Measurements from ENCODE around the gene SHB. TPM values are rescaled to one million over a fixed set of nuclear protein-coding genes. Genes with fewer than 3 reads are reported as not detected.
A peak's percentile ranks its signal among the peaks of the same experiment; 100 is the strongest.
"Not testable (repeated sequence)": the region's sequence is repeated elsewhere in the genome, so short reads cannot be mapped to it uniquely, and the experiment has no call there.

SHB gene
- total RNA-seq, 1 donor from 2014 or later = 54.5 TPM

DNA sequence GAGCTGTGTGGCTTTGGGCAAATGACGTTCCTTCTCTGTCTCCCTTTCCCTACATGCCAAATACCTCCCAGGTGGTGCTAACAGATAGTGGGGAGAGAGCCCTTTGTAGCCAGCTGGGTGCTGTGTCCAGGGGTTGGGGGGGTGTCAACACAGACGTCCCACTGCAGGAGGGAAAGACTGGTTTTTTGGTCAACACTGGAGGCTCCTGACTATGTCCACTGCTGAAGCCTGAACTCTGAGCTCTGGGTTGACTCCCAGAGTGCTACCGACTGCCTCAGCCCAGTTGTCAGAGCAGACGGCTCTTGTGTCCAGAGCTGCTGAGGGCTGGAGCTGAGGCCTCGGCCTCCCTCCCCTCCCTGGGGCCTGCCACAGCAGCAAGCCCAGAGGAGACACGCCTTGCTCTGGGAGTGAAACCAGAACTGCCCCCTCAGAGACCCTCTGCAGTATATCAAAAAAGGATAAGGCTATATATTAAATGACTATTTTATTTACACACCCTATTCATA is 150.3 kb downstream of the SHB start:
- no peak for DNase-seq (ENCODE audit: low spot score)

DNA sequence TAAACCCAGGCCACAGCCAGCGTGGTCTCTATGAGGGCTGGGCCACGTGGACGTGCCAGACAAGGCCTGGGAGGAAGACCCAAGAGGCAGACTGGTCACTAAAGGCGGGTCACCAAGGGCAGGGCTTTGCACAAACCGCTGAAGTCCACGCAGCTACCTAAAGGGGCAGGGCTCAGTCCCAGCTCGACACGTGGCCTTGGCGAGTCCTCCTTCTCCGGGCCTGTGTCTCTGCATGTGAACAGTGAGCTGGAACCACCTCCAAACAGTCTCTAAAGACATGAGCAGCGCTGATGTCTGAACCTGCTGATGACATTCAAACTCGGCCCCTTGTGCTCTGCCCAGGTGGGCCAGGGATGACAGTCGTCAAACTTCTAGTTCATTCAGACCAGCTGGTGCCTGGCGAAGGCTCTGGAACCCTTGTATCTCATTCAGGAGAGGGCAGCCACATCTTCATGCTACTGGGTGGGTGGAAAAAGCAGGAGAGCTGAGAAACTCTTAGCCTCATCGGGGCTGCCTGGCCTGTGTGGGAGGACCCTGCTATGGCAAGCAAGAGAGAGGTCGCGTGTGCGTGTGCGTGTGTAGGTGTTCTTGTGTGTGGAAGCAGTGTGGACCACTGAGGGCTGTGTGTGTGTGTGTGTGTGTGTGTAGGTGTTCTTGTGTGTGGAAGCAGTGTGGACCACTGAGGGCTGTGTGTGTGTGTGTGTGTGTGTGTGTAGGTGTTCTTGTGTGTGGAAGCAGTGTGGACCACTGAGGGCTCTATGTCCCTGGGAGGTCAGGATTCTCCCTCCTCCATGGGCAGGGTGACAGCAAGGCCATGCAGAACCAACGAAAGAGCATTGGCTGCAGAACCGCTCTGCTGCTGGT is 151.0 kb downstream of the SHB start:
- no peak for DNase-seq (ENCODE audit: low spot score)

DNA sequence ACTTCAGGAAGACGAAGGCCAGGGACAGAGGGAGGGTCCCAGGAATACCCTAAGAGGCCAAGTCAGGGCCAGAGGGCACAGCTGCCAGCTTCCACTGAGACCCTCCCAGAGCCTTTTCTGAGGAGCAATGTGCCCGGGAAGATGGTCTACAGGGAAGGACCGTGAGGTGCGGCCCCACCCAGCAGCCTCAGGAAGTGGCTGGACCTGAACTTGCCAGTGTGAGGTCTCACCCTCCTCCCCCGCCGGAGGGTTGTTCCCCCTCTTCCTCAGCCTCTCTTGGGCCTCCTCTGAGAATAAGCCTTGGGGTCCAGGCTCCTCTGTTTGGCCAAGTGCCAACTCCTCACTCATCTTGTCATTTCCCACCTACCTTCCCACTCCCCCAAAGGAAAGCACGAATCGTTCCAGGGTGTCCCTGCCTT is 151.7 kb downstream of the SHB start:
- no peak for DNase-seq (ENCODE audit: low spot score)

DNA sequence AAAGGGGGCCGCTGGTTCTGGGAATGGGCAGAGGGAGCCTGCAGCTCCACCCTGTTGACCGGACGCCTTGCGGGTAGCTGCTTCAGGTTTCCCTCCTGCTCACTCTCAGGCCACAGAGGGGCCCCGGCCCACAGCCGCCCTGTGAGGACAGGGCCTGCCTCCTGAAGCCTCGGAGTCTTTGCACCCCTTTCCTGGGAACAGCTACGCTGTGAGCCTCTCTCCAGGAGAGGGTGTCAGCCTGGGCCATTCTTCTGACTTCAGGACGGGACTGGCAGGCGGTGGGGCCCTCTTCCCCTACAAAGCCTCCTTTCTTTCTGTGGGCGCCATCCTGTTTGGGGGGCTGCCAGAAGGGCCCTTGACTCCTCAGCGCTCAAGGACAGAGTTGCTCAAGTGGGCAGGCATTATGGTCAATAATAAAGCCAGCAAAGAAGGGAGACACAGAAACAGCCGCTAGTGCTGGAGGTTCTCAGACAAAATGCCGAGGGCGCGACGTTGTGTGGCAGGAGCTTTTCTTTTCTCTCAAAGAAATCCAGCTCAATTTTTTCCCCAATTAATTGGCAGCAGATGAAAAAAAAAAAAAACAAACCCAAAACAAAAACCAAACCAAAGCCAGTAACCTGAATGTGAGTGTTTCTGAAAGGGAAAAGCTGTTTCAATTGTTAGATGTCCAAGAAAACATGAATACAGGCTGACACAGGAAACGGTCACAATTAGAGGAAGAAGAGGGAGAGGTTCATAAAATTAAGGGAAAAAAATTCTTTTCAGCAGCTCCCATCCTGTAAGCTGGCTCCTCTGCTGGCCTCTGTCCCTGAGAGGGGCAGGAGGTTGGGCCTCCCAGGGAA is 152.3 kb downstream of the SHB start:
- no peak for DNase-seq (ENCODE audit: low spot score)

DNA sequence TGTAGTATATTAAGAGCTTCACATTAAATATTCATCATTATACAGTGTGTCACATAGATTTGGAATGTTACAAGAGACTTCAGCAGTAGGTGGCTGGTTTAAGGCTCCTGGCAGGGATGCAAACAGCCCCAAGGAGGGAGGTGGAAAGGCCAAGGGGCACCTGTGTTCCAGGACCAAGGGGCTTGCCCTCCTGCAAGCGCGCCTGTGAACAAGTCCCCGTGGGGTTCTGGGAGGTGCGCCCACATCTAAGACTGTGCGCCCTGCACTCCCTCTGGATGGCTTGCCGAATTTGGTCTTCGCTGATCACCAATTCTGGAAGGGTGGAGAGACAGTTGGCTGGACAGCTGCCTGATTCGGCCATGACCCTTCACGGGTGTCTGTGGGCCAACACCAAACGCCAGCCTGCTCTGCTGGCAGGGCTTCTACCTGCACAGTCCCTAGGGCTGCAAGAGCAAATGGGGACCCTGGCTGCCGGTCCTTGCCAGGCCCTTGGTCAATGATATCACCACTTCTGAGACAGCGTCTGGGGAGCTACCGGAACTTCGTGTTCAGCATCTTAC is 153.0 kb downstream of the SHB start:
- no peak for DNase-seq (ENCODE audit: low spot score)

DNA sequence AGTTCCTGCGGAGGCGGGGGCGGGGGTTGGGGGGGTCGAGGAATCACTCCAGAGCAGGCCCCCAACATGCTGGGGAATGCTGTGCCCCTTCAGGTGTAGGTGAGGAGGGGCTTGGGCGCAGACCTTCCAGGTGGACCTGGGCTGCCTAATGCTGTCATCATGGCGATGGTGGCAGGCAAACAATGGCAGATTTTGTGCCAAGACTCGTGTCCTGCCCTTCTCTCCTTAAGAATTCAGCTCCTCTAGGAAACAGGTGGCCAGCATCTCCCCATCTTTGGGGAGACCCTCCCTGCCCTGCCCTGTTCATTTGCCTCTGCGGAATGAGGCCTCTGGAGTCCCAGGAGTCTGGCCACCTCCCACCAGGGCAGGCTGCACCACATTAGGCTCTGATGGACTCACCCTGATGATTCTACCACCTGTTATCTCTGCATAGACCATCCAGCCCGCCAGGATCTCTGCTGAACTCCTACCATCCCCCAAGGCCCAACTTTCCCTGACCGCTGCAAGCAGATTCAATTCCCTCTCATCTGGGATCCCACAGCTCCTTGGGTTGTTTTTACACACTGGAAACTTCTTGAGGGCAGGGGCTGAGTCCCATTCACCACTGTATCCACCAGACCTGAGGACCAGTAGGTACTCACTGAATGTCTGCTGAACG is 154.2 kb downstream of the SHB start:
- no peak for DNase-seq (ENCODE audit: low spot score)

DNA sequence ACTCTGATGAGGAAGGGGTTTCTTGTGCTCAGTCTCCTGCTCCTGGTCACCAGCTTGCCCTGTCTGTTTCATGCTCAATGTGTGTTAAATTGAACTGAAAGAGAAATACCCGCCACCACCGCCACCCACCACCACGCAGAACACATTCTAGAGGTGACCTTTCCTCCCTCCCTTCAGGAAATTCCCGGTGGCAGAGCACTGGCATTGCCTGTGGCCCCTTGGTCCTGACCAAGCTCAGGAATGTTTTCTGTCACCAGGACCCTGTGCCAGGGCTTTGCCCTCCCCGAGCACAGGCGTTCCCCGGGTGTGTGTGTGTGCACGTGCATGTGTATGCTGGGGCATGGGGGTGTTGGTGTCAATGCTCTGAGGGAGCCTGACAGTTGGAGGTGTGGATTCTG is 154.9 kb downstream of the SHB start:
- DNase-seq (ENCODE audit: low spot score) = no peak

DNA sequence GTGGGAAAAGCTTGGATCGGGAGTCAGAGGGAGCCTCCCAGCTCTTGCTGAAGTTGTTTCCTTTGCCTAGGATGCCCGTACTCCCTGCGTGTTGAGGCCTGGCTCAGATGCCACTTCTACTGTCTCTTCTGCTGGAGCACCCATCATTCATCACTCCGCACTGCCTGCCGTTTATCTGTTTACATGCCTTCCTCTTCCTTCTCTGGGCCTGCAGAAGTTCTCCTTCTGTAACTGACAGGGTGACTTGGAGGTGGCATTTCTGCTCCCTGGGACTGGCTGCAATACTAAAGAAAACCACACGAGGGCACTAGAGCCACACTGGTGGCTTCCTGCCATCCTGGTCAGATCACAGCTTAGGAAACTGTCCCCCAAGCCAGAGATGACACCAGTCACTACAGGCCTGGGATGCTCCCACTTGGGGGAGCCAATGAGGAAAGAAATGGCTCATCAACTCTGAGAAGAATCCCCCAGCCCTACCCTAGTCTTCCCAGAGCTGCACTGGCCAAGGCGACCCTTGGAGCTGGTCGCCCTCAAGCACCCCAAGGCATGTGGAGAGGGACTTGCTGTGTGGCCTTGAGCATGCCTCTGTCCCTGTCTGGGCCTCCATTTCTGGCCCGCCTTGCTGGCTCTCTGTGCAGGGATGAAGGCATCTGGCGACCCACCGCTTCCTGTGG is 155.4 kb downstream of the SHB start:
- DNase-seq (ENCODE audit: low spot score) = peak; percentile 89

DNA sequence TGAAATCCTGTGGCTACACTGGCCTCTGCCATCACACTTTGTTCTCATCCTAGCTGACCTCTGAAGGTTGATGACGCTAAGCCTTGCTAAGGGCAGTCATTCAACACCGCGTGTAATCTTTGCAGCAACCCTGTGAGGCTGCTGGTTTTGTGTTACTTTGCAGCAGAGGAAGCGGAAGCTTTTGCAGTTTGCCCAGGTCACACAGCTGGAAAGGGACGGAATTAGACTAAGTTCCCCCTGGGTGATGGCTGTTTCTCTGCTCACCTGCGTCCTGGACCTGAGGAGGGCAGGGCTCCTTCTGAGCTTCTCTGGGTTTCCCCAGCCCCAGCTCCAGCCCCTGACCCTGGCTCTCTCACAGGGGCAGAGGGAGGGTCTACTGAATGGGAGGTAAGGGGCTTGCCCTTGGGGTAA is 157.8 kb downstream of the SHB start:
- no peak for DNase-seq (ENCODE audit: low spot score)

DNA sequence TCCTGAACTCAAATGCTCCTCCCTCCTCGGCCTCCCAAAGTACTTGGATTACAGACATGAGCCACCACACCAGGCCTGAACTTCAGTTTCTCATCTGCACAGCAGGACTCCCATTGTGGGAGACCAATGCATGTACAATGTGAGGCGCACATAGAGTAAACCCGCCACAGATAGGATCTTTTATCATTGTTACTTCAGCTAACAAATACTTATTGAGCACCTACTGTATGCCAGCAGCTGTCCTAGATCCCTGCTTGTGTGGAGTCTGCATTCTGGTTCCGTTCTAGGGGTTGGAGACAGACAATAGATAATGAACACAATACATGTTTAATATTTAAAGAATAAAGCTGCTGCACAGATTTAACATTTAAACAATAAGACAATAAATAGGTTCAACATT is 158.8 kb downstream of the SHB start:
- DNase-seq (ENCODE audit: low spot score) = no peak

DNA sequence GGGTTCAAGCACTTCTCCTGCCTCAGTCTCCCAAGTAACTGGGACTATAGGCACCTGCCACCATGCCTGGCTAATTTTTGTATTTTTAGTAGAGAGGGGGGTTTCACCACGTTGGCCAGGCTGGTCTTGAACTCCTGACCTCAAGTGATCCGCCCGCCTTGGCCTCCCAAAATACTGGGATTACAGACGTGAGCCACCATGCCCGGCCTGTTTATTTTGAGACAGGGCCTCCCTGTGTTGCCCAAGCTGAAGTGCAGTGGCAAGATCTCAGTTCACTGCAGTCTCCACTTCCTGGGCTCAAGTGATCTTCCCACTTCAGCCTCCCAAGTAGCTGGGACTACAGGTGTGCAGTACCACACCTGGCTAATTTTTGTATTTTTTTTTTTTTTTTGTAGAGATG is 159.2 kb downstream of the SHB start:
- DNase-seq (ENCODE audit: low spot score) = not testable (repeated sequence)

DNA sequence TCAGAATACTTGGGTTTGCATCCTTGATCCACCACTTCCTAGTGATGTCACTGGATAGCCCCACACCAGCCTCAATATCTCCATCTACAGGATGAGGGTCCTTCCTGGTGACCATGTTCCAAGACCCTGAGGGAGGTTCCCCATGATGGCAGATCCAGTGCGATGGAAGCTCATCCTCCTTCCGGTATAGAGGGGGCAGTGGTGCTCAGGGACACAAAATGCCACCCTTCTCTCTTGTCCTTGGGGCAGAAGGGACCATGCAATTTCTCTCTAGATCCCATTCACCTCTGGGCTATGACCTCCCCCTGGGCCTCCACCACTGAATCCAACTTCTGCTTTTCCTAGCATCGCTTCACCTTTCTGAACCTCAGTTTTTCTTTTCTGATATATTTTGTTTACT is 159.7 kb downstream of the SHB start:
- no peak for DNase-seq (ENCODE audit: low spot score)

DNA sequence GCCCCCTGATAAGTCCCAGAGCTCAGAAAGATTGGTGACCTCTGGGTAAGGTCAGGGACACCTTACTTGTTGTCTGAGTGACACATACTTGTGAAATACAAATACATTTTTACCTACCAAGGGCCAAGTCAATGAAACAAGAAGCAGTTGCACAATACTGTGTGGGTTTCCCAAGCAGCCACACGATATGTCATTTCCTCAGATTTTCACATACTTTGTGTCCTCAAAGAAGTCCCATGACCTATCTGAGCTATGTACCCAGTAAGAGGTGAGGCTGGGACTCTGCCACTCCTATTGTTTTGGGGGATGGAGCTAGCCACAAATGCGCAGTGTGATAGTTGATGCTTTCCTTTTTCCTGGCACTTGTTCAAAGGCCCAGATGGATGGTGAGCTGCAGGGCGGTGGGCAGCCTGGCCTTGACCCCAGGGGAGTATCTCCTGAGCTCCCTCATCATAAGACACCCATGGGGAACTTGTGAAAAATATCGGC is 160.3 kb downstream of the SHB start:
- DNase-seq (ENCODE audit: low spot score) = no peak

DNA sequence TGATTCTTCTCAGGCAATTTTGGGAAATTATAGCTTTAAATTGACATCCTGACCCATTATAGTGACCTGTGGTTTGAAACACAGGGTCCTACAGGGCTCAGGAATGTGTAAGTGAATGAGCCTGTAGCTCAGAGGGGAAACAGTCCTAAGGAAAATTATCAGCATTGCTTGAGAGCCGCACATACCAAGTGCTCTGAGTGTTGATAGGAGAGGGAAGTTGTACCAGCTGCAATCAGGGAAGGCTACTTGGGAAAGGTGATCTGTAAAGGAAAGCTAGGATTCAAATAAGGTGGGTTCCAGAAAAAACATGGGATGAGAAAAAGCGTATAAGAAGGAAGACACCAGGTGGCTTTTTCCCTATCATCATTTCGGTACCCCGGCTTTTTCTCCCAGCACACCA is 160.7 kb downstream of the SHB start:
- no peak for DNase-seq (ENCODE audit: low spot score)

DNA sequence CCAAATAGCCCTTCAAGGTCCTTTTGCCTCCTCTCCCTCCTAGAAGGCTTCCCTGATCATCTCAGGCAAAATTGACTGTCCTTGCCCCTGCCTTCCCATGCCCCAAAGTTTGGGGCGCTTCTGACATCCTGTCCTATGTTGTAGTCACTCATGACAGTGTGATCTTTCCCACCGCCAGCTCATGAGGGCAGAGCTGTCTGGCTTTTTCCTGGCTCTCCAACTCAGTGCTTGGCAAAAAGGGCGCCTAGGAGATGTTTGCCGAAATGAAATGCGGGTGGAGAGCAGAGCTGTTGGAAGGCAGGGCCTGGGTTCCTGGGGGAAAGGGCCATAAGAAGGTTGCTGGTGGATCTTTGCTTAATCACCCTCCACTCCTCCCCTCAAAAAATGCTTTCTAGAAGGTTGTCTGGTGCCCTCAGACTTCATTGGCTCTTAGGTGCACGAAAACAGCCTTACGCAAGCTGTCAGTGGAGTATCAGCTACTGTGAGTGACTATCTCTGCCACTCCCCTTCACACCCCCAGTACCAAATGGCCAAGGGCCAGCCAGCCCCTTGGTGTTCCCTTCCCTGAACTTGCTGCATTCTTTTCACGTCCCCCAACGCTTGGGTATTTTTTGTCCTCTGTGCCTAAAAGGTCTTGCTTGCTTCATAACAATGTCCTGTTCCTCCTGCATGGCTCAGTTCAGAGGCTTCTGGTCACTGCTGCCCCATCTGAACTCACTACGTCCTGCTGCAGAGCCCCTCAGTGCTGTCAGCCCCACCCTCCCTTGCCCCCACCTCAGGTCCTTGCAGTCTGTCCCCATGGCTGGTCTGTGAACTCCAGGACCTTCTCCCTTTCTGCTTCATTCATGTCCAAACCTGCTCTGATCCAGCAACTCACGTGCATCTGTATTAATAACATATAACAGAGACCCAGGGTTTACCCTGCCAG is 162.5 kb downstream of the SHB start:
- DNase-seq (ENCODE audit: low spot score) = no peak

DNA sequence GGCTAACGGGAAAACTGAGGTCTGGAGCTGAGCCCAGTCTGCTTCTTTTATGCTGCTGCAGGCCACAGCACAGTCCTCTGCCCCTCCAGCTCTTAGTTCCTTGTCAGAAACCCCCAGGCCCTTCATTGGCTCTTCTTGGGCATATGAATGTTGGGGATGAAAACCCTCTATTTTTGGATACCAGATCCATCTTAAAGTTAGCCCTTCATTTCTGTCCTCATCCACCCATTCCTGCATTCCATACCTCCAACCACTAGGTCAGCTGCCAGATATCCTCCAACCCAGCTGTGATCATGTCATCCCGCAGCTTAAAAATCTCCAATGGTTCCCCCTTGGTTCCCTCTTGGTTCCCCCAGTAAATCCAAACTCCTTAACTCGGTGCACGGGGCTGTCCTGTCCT is 163.3 kb downstream of the SHB start:
- DNase-seq (ENCODE audit: low spot score) = no peak

DNA sequence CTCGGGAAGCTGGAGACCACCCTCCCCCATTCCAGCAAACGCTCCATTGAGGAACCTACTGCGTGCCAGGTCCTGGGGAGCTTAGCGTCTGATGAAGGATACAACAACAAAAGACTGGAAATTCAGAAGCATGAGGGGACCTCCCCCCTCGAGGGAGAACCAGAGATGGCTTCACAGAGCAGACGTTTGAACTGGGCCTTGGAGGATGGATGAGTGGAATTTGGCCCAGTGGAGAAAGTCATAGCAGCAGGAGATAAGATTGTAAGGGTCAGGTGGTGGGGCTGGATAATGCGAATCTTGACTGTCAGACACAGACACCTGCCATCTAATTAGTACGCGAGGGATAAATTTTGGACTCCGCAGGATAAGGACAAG is 163.9 kb downstream of the SHB start:
- DNase-seq (ENCODE audit: low spot score) = no peak

DNA sequence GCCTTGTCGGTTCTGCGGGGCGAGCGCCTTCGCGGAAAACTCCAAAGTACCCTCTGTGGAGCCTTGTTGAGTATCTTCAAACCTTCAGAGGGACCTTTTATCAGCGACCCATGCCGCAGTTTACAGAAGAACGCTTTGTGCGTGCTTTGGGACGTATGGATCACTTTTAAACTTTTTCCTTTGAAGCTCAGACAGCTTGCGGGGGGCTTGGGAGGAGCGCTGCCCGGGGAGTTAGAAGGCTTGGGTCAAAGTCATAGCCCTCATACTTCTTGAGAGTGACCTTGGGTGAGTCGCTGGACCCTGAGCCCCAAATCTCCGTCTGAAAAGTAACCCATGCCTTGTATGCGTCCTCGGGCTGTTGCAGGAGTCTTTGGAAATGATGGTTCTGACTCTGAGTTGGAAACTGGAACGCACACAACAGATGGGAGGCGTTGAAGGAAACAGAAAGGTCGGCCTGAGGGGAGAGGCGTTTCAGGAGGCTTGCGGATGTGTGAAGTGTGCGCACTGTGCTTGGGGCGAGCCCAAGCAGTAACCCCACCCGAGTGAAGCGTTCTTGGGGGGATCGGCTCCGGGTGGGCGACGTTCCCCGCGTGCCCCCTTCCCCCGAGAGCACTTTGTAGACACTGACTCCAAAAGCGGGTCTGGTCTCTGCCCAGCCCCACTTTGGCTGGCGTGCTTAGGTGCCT is 164.4 kb downstream of the SHB start:
- DNase-seq (ENCODE audit: low spot score) = no peak

DNA sequence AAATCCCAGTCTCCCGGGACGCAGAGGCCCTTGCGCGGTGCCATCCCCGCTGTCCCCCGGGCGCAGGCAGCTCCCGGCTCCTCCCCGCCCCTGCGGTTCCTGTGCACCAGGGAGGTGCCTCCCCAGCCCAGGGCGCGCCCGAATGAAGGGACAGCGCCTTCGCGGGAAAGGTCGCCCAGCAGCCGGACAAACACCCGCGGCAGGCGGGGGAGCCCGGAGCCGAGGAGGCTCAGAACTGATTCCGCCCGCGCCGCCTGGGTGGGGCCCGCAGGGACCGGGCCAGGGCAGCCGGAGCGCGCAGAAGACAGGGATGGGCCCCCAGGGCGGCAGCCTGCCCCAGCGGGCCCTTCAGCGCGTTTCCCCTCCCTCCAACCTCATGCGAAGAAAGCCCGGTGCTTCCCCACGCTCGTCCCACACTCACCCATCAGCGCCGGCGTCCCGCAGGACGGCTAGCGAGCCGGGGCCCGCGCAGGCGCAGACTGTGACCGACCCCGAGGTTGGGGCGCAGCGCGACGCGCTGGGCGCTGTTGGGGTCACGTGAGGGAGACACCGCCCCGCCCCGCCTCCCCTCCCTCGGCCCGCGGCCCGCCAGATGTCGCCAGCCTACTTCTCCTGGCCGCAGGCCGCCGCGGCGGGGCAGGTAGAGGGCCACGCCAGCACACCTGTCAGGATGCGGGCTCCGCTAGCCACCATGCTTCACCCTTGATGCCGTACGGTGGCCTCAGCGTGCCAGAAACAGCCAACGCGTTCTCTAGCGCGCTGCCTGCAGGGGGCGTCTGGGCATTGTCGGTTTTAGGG is 165.2 kb downstream of the SHB start, which contains the start of gene SLC25A51:
Gene SLC25A51, minus strand, starts transcription at position 481 of the 798 bp plus-strand sequence. CDS start 15,577 bp downstream, outside the sequence.
- peak; percentile 96 for DNase-seq (ENCODE audit: low spot score)
